ENCODE data around the gene LHFPL6.
A peak's percentile ranks its signal among the peaks of the same experiment; 100 is the strongest.

LHFPL6 gene

DNA sequence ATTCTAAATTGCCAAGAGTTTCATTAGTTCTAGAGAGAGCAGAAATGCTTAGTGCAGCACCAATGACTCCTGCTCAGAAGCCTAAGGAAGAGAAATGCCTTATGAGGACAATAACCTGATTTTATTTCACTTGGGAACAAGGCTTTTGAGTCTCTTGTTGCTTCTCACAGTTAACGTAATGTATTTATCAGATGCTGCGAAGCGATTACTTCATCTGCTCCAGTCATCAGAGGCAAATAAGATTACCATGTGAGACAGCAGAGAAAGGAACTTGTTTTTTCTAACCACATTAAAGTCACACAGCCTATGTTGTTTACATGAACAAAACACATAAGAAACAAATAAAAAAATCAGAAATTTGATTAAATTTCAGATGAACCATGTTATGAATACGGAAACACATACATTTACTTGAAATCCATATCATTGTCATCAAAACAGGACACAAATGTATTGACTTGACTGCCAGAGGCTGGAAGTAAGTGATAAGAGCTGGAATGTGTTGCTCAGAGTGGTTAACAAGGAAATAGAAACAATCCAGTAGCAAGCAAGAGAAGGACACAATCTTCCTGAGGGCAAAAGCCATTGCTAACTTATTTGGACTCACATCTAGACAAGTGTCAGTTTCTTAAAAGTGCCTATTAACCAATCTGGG is 147.3 kb downstream of the LHFPL6 start:
- TF ChIP-seq CTCF (IDR thresholded peaks at IDR 0.05; ENCODE audit: low read depth, low read length, missing control alignments), result no peak
- DNase-seq (ENCODE audit: low read depth), result no peak
- H3K4me3 ChIP-seq (ENCODE audit: low read depth, low read length), result no peak overlapping the region
- in situ Hi-C loops (cut with HindIII; ENCODE audit: low sequenced_read_pairs), result no loop called here

- in situ Hi-C loops (cut with HindIII; ENCODE audit: low sequenced_read_pairs), result no loop called here
- H3K4me3 ChIP-seq (ENCODE audit: low read depth, low read length), result no peak overlapping the region
- DNase-seq (ENCODE audit: low read depth), result no peak
- no peak for TF ChIP-seq CTCF (IDR thresholded peaks at IDR 0.05; ENCODE audit: low read depth, low read length, missing control alignments)
Measured at GRCh38 chr13:39452834-39453233, 150.2 kb downstream of the LHFPL6 start.

GRCh38 chr13:39452417-39452816 is 150.6 kb downstream of the LHFPL6 start:
- in situ Hi-C loops (cut with HindIII; ENCODE audit: low sequenced_read_pairs), result no loop called here
- TF ChIP-seq CTCF (IDR thresholded peaks at IDR 0.05; ENCODE audit: low read depth, low read length, missing control alignments), result no peak
- H3K4me3 ChIP-seq (ENCODE audit: low read depth, low read length), result no peak overlapping the region
- no peak for DNase-seq (ENCODE audit: low read depth)

DNA sequence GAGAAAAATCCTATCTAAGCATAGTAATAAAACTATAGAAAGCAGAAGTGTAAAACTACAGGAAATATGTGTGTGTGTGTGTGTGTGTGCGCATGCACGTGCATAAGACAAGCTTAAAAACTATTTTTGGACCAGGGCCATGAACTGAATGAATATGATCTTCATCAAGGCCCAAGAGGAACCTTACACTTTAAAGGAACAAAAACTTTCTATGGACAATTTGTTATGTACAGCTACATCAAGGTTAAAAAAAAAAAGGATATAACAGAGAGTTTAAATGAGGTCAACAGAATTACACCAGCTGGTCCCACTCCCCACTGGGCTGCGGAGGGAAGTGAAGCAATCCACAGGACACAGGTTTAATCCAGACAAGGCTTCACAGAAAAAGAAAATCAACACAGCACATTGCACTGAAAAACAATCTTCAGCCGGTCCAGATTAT is 151.1 kb downstream of the LHFPL6 start:
- in situ Hi-C loops (cut with HindIII; ENCODE audit: low sequenced_read_pairs), result no loop called here
- no peak for TF ChIP-seq CTCF (IDR thresholded peaks at IDR 0.05; ENCODE audit: low read depth, low read length, missing control alignments)
- H3K4me3 ChIP-seq (ENCODE audit: low read depth, low read length), result no peak overlapping the region
- DNase-seq (ENCODE audit: low read depth), result peak; percentile 58

DNA sequence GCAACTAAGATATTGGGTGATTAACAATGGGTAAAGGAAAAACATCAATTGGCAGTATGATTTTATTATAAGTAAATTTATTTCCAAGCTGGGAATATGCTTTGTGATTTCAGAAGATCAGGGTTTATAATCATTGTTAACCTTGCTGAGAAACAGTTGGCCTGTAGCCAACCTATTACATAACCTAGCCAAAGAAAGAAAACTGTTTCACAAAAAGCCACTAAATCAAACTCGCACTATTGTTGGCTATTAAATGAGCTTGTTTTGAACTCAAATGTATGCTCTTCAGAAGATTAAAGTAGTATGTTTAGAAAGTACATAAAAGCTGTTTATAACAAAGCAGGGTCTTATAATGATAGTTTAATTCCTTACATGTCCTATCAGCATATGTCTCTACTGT is 151.7 kb downstream of the LHFPL6 start:
- in situ Hi-C loops (cut with HindIII; ENCODE audit: low sequenced_read_pairs), result no loop called here
- no peak overlapping the region for H3K4me3 ChIP-seq (ENCODE audit: low read depth, low read length)
- TF ChIP-seq CTCF (IDR thresholded peaks at IDR 0.05; ENCODE audit: low read depth, low read length, missing control alignments), result no peak
- peak; percentile 26 for DNase-seq (ENCODE audit: low read depth)

GRCh38 chr13:39450176-39450575 is 152.8 kb downstream of the LHFPL6 start:
- in situ Hi-C loops (cut with HindIII; ENCODE audit: low sequenced_read_pairs), result no loop called here
- no peak for TF ChIP-seq CTCF (IDR thresholded peaks at IDR 0.05; ENCODE audit: low read depth, low read length, missing control alignments)

More at GRCh38 chr13:39450176-39450575, 152.8 kb downstream of the LHFPL6 start:
- no peak for DNase-seq (ENCODE audit: low read depth)
- H3K4me3 ChIP-seq (ENCODE audit: low read depth, low read length), result no peak overlapping the region

Measured in astrocyte of the cerebellum (primary cell).